ENCODE measurements around the gene ZNF878.

The ZNF878 gene

GRCh38 chr19:12034620-12035019 lies 18.1 kb downstream of the ZNF878 start:
- DNase-seq = no peak

- no peak for DNase-seq
Observed at GRCh38 chr19:12034198-12034597, 18.6 kb downstream of the ZNF878 start.

GRCh38 chr19:12015753-12016116 lies 37.0 kb downstream of the ZNF878 start:
- DNase-seq = no peak

GRCh38 chr19:12015015-12015752 lies 37.6 kb downstream of the ZNF878 start:
- DNase-seq = no peak

- DNase-seq = no peak
Observed at GRCh38 chr19:12000152-12000981, 52.4 kb downstream of the ZNF878 start.

- DNase-seq = no peak
Observed at GRCh38 chr19:11995174-11995573, 57.6 kb downstream of the ZNF878 start.

All from HCEC 1CT (cell line).